ENCODE measurements around the gene SMIM27. TPM values are rescaled to one million over a fixed set of nuclear protein-coding genes. Genes with fewer than 3 reads are reported as not detected.

SMIM27 gene
- total and polyA plus RNA-seq, 9 of the 15 experiments (the other 6 are each of a cell fraction or from before 2014, with no cell fraction given) = 2.9 to 16.1 (median 7.9) TPM

- TF ChIP-seq ARID4B (CRISPR knock-in tag; IDR thresholded peaks at IDR 0.05) = no peak
- no peak for TF ChIP-seq E4F1 (CRISPR knock-in tag; IDR thresholded peaks at IDR 0.05; ENCODE audit: borderline replicate concordance)
- TF ChIP-seq CHD7 (IDR thresholded peaks at IDR 0.05; ENCODE audit: low read depth, low read length) = no peak
- TF ChIP-seq ZNF253 (CRISPR knock-in tag; conservative IDR thresholded peaks at IDR 0.05) = no peak
- TF ChIP-seq KDM5B (IDR thresholded peaks at IDR 0.05; ENCODE audit: insufficient replicate concordance, low read depth, low read length) = no peak
- TF ChIP-seq ZNF347 (CRISPR knock-in tag; IDR thresholded peaks at IDR 0.05; ENCODE audit: low read depth) = no peak
These were observed 663 bp upstream of the SMIM27 start (continued) for GRCh38 chr9:32551276-32552051.
